ENCODE measurements around the gene PRKCZ.
"Not testable (repeated sequence)": the region's sequence is repeated elsewhere in the genome, so short reads cannot be mapped to it uniquely, and the experiment has no call there.

PRKCZ gene

GRCh38 chr1:2133879-2134215 is 83.6 kb downstream of the PRKCZ start:
- DNase-seq (ENCODE audit: low read depth in 2 of 3, low spot score in 2 of 3) = no peak

GRCh38 chr1:2134266-2134620 is 84.0 kb downstream of the PRKCZ start:
- DNase-seq (ENCODE audit: low read depth in 2 of 3, low spot score in 2 of 3) = no peak

GRCh38 chr1:2134621-2135307 is 84.6 kb downstream of the PRKCZ start:
- no peak for DNase-seq (ENCODE audit: low read depth in 2 of 3, low spot score in 2 of 3)

GRCh38 chr1:2135441-2135841 is 85.2 kb downstream of the PRKCZ start:
- DNase-seq (ENCODE audit: low read depth in 2 of 3, low spot score in 2 of 3) = no peak

GRCh38 chr1:2135941-2136340 is 85.7 kb downstream of the PRKCZ start:
- DNase-seq (ENCODE audit: low read depth in 2 of 3, low spot score in 2 of 3) = no peak

GRCh38 chr1:2136386-2137235 is 86.4 kb downstream of the PRKCZ start:
- DNase-seq (ENCODE audit: low read depth in 2 of 3, low spot score in 2 of 3) = no peak

- no peak for DNase-seq (ENCODE audit: low read depth in 2 of 3, low spot score in 2 of 3)
Observed at GRCh38 chr1:2137257-2138121, 87.3 kb downstream of the PRKCZ start.

- DNase-seq (ENCODE audit: low read depth in 2 of 3, low spot score in 2 of 3) = not testable (repeated sequence)
Observed at GRCh38 chr1:2139156-2139555, 88.9 kb downstream of the PRKCZ start.

GRCh38 chr1:2141025-2141424 is 90.8 kb downstream of the PRKCZ start:
- DNase-seq (ENCODE audit: low read depth in 2 of 3, low spot score in 2 of 3) = no peak

GRCh38 chr1:2143814-2144500 is 93.7 kb downstream of the PRKCZ start:
- no peak for DNase-seq (ENCODE audit: low read depth in 2 of 3, low spot score in 2 of 3)

GRCh38 chr1:2144501-2145090 is 94.4 kb downstream of the PRKCZ start:
- DNase-seq (ENCODE audit: low read depth in 2 of 3, low spot score in 2 of 3) = no peak

GRCh38 chr1:2145946-2146835 is 96.0 kb downstream of the PRKCZ start:
- DNase-seq (ENCODE audit: low read depth in 2 of 3, low spot score in 2 of 3) = no peak

- DNase-seq (ENCODE audit: low read depth in 2 of 3, low spot score in 2 of 3) = no peak
Observed at GRCh38 chr1:2146836-2147517, 96.8 kb downstream of the PRKCZ start.

- DNase-seq (ENCODE audit: low read depth in 2 of 3, low spot score in 2 of 3) = not testable (repeated sequence)
Observed at GRCh38 chr1:2147869-2148268, 97.7 kb downstream of the PRKCZ start.

- peak in 2 of 3 experiments; percentile 15 to 17 for DNase-seq (ENCODE audit: low read depth in 2 of 3, low spot score in 2 of 3)
Observed at GRCh38 chr1:2148691-2149090, 98.5 kb downstream of the PRKCZ start.

GRCh38 chr1:2150801-2151200 is 100.6 kb downstream of the PRKCZ start:
- DNase-seq (ENCODE audit: low read depth in 2 of 3, low spot score in 2 of 3) = no peak

- DNase-seq (ENCODE audit: low read depth in 2 of 3, low spot score in 2 of 3) = no peak
Observed at GRCh38 chr1:2151252-2151651, 101.0 kb downstream of the PRKCZ start.

GRCh38 chr1:2151911-2152310 is 101.7 kb downstream of the PRKCZ start:
- DNase-seq (ENCODE audit: low read depth in 2 of 3, low spot score in 2 of 3) = no peak

- DNase-seq (ENCODE audit: low read depth in 2 of 3, low spot score in 2 of 3) = no peak
Observed at GRCh38 chr1:2152954-2153353, 102.7 kb downstream of the PRKCZ start.

Data from activated CD8-positive, alpha-beta memory T cell treated with anti-CD3 and anti-CD28 coated beads for 48 hours (primary cell).